Gastrocnemius medialis (tissue), 4 donors: ENCODE results near the gene KRT80. TPM values are rescaled to one million over a fixed set of nuclear protein-coding genes. Genes with fewer than 3 reads are reported as not detected.
"Not testable (repeated sequence)": the region's sequence is repeated elsewhere in the genome, so short reads cannot be mapped to it uniquely, and the experiment has no call there.

Experiments used
- ATAC-seq, 2 donors: fragments of 150-250 bp; one replicate each; pipeline ENCODE4 v1.9.1; 2016
- DNase-seq, 2 donors: peaks; one replicate each; pipeline ENCODE4 v3.0.0-alpha.2; 2019
- H3K27ac ChIP-seq, 4 donors: fragments of 200-600 bp; sonication (generic); 1 replicate in 1 of 4; 2 replicates in 3 of 4; pipeline ENCODE4 v1.5.1; 2016 to 2018; ENCODE audit warnings: mild to moderate bottlenecking in 2 of 4, moderate library complexity in 1 of 4
- H3K27me3 ChIP-seq, 3 donors: fragments of 200-600 bp; sonication (generic) in 2 of 3; 1 replicate in 1 of 3; 2 replicates in 2 of 3; pipeline versions ENCODE4 v1.5.1 to v1.6.0; 2016 to 2019; ENCODE audit warnings: mild to moderate bottlenecking in 1 of 3, moderate library complexity in 1 of 3
- H3K36me3 ChIP-seq, 2 donors: fragments of 200-600 bp; sonication (generic) in 1 of 2; one replicate each; pipeline ENCODE4 v1.5.1; 2017 to 2018
- H3K4me1 ChIP-seq, 2 donors: fragments of 200-600 bp; sonication (generic) in 1 of 2; one replicate each; pipeline ENCODE4 v1.5.1; 2016 to 2017; ENCODE audit warnings: mild to moderate bottlenecking in 2 of 2
- H3K4me3 ChIP-seq, 4 donors: fragments of 200-600 bp; sonication (generic) in 3 of 4; 1 replicate in 1 of 4; 2 replicates in 3 of 4; pipeline ENCODE4 v1.5.1; 2016 to 2019; ENCODE audit warnings: mild to moderate bottlenecking in 2 of 4
- H3K9me3 ChIP-seq, 3 donors: fragments of 200-600 bp; sonication (generic) in 2 of 3; 1 replicate in 1 of 3; 2 replicates in 2 of 3; pipeline ENCODE4 v1.5.1; 2016 to 2019
- POLR2A ChIP-seq, 2 donors: fragments of 450-650 bp; IDR thresholded peaks; one replicate each; pipeline ENCODE4 v1.6.1; 2017; ENCODE audit warnings: antibody characterized with exemption in 2 of 2, mild to moderate bottlenecking in 2 of 2, moderate library complexity in 2 of 2
- in situ Hi-C, 4 donors: fragments of 200-750 bp; cut with MboI; loops; one replicate each; pipeline versions ENCODE4 v1.15.0 to v1.8.0; 2017; ENCODE audit warnings: low sequenced_read_pairs in 4 of 4
- intact Hi-C: fragments of 100-400 bp; cut with DNase I; formaldehyde crosslinking; loops from one replicate; pipeline ENCODE4 v1.15.1; 2023; ENCODE audit warnings: low total_unique reads
- total RNA-seq, 4 donors: library from RNA; depleted of rRNA; stranded (reverse); fragments of >200 nt; gene quantifications; one replicate each; pipeline versions ENCODE4 v1.1.0 to v1.2.3, GENCODE V29; 2016
- TF ChIP-seq, protein P1 (sequence below), 5 experiments: fragments of 450-650 bp in 3 of 5; fragments of 200-600 bp in 2 of 5; sonication (generic) in 2 of 5; IDR thresholded peaks in 4 of 5; conservative IDR thresholded peaks in 1 of 5; 1 replicate in 4 of 5; 2 replicates in 1 of 5; pipeline ENCODE4 v1.5.1; 2016 to 2019; ENCODE audit warnings: antibody characterized with exemption in 5 of 5, mild to moderate bottlenecking in 3 of 5, moderate library complexity in 3 of 5

The KRT80 gene
- total RNA-seq = under 1 TPM in 2 of 4 donors, not detected in 2; 0.13 to 0.26 TPM

DNA sequence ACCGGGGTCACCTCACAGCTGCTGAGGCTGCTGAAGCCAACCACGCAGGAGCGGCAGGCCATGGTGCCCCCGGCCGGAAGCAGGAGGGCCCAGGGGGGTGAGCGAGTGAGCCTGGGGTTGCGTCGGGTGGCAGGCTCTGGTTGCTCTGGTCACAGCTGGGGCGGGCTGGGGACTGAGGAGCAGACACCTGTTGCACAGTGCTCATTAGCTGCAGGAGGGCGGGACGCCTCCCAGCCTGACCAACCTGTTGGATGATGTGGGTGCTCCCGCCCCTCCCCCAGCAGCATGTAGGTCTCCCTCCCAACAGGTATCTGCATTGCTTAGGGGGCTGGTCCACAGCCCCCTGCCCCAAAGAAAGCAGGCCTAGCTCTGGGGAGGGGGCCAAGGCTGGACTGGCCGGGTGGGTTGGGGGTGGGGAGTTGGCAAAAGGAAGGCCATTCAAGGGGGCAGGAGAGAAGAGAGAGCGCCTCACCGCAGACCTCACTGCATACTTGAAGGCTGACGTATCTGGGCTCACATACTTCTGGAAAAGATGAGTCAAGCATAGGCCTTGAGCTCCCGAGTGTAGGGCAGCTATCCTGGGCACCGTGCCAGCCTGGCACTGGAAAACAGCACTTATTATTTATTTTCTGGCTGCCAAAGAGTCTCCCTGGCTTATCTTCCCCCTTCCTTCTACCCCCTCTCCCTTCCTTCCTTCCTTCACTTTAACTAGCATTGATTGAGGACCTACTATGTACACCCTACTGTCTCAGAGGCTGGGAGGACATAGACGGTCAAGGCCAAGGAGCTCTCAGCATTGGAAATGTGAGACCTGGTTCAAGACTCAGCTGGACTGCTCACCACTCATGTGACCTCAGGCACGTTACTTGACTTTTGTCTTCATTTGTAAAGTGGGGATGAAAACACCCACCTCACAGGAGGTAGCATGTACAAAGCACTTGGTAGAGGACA lies at the start of gene KRT80:
TSS of gene KRT80 (minus strand) at position 174 of the 951 bp plus-strand sequence. CDS start at position 62, 112 bp downstream.
- in situ Hi-C loops (no loop called here), intact Hi-C loops (no loop called here)
- Histone ChIP-seq H3K9me3 (no peaks in the 10 kb centered on the region), H3K27ac (peak within 1 kb of the TSS in 2 of 4 donors; percentile 10 to 49), H3K4me3 (no peak within 1 kb of the TSS), H3K4me1 (peaks cover 10 to 18% of the 10 kb centered on the region in 2 donors), H3K36me3 (no peaks in the 10 kb centered on the region), H3K27me3 (no peaks in the 10 kb centered on the region)
- TF ChIP-seq, protein P1, sequence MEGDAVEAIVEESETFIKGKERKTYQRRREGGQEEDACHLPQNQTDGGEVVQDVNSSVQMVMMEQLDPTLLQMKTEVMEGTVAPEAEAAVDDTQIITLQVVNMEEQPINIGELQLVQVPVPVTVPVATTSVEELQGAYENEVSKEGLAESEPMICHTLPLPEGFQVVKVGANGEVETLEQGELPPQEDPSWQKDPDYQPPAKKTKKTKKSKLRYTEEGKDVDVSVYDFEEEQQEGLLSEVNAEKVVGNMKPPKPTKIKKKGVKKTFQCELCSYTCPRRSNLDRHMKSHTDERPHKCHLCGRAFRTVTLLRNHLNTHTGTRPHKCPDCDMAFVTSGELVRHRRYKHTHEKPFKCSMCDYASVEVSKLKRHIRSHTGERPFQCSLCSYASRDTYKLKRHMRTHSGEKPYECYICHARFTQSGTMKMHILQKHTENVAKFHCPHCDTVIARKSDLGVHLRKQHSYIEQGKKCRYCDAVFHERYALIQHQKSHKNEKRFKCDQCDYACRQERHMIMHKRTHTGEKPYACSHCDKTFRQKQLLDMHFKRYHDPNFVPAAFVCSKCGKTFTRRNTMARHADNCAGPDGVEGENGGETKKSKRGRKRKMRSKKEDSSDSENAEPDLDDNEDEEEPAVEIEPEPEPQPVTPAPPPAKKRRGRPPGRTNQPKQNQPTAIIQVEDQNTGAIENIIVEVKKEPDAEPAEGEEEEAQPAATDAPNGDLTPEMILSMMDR (IDR thresholded peaks at IDR 0.05 in 4 of 5, conservative IDR thresholded peaks at IDR 0.05 in 1 of 5) = no peak
- TF ChIP-seq POLR2A (IDR thresholded peaks at IDR 0.05) = no peak
- ATAC-seq = peak; percentile 94 to 95
- peak; percentile 68 to 75 for DNase-seq

- intact Hi-C loops = no loop called here
- DNase-seq = no peak
- in situ Hi-C loops = no loop called here
These were observed 49.5 kb upstream of the KRT80 start for GRCh38 chr12:52241205-52241842.

GRCh38 chr12:52240247-52240646 lies 48.4 kb upstream of the KRT80 start:
- H3K36me3 ChIP-seq, ATAC-seq, H3K9me3 ChIP-seq, H3K27me3 ChIP-seq, H3K4me3 ChIP-seq, H3K27ac ChIP-seq, intact Hi-C loops, DNase-seq, in situ Hi-C loops: not testable (repeated sequence)
- peaks cover 16 to 19% of the 10 kb centered on the region in 2 donors for H3K4me1 ChIP-seq

More at GRCh38 chr12:52241205-52241842, 49.5 kb upstream of the KRT80 start:
- no peak for TF ChIP-seq POLR2A (IDR thresholded peaks at IDR 0.05)
- TF ChIP-seq, protein P1 (IDR thresholded peaks at IDR 0.05 in 4 of 5, conservative IDR thresholded peaks at IDR 0.05 in 1 of 5) = no peak
- Histone ChIP-seq H3K27me3 (no peaks in the 10 kb centered on the region), H3K36me3 (no peaks in the 10 kb centered on the region), H3K4me1 (peaks cover 20 to 30% of the 10 kb centered on the region in 2 donors), H3K9me3 (no peaks in the 10 kb centered on the region), H3K4me3 (no peak overlapping the region), H3K27ac (no peak overlapping the region)
- no peak for ATAC-seq

- ATAC-seq (no peak), DNase-seq (no peak)
- Histone ChIP-seq H3K27me3 (no peaks in the 10 kb centered on the region), H3K27ac (no peak overlapping the region), H3K36me3 (no peaks in the 10 kb centered on the region), H3K4me1 (peaks cover 16 to 17% of the 10 kb centered on the region in 2 donors), H3K4me3 (no peak overlapping the region), H3K9me3 (no peaks in the 10 kb centered on the region)
- intact Hi-C loops (no loop called here), in situ Hi-C loops (no loop called here)
- TF ChIP-seq POLR2A (IDR thresholded peaks at IDR 0.05) = no peak
- TF ChIP-seq, protein P1 (IDR thresholded peaks at IDR 0.05 in 4 of 5, conservative IDR thresholded peaks at IDR 0.05 in 1 of 5) = no peak
These were observed 48.0 kb upstream of the KRT80 start for GRCh38 chr12:52239767-52240166.
